GM12892 (cell line): ENCODE results near the gene MROH9.

Experiments used
- POLR2A ChIP-seq: IDR thresholded peaks from 2 replicates; pipeline ENCODE4 v1.6.1; 2011; ENCODE audit warnings: low read depth, low read length, control low read depth
- POLR2AphosphoS5 ChIP-seq: IDR thresholded peaks from 2 replicates; pipeline ENCODE4 v1.6.1; 2011; ENCODE audit warnings: low read depth, low read length, control low read depth
- TAF1 ChIP-seq: IDR thresholded peaks from 2 replicates; pipeline ENCODE4 v1.6.1; 2011; ENCODE audit warnings: low read depth, mild to moderate bottlenecking, control low read depth, low read length, borderline replicate concordance

- TF ChIP-seq POLR2AphosphoS5 = no peak
- TF ChIP-seq TAF1 = no peak
- no peak for TF ChIP-seq POLR2A
Measured at GRCh38 chr1:171081314-171081753, 146.0 kb downstream of the MROH9 start.
